ENCODE data around the gene TNNT2.
A peak's percentile ranks its signal among the peaks of the same experiment; 100 is the strongest.

Gene TNNT2

DNA sequence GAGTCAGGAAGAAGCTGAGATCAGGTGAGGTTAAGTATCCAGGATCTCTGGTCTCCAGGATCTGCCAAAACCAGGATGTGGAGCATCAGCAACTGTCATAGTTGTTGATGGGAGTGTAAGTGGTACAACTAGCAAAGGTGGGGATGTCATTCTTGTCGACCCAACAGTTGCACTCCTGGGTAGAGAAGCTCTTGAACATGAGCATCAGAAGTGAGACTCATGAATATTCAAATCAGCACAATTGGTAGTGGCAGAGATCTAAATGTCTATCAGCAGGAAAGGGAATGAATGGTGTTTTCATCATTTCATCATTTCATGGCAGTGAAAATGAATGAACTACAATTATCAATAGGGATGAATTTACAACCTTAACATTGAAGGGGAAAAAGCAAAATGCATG lies 25.9 kb upstream of the TNNT2 start:
- no peak for DNase-seq (ENCODE audit: low read depth in 2 of 2)

DNA sequence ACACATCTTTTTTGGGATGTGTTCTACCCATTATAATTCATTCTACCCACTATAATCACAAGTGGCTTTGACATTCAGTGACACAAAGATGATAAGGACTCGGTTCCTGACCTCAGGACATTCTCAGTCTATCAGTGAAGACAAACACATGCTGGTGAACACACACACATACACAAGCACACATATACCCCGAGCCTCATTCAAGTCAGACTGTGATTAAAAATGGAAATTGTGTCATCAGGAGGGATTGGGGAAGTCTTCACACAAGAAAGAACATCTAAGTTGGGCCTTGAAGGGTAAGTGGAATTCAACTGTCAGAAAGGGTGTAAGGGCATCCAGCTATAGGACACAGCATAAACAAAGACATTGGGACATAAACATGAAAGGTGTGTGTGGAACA lies 24.2 kb upstream of the TNNT2 start:
- no peak for DNase-seq (ENCODE audit: low read depth in 2 of 2)

DNA sequence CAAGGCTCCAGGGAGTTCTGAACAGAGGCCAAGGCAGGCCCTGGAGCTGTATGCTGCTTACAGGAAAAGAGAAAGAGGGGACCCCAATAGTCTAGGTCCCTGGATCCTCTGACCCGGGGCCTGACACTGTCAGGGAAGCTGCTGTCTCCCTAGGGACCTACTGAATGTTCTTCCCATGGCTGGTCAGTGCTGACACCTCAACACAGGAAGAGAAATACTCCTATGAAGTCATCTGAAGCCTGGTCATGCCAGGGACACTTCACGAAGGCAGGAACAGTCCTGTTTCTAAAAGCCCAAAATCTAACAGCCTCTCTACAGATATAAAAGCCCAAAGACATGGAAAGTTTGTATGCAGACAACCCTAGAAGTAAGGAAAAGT lies 23.4 kb upstream of the TNNT2 start:
- DNase-seq (ENCODE audit: low read depth in 2 of 2), result no peak

DNA sequence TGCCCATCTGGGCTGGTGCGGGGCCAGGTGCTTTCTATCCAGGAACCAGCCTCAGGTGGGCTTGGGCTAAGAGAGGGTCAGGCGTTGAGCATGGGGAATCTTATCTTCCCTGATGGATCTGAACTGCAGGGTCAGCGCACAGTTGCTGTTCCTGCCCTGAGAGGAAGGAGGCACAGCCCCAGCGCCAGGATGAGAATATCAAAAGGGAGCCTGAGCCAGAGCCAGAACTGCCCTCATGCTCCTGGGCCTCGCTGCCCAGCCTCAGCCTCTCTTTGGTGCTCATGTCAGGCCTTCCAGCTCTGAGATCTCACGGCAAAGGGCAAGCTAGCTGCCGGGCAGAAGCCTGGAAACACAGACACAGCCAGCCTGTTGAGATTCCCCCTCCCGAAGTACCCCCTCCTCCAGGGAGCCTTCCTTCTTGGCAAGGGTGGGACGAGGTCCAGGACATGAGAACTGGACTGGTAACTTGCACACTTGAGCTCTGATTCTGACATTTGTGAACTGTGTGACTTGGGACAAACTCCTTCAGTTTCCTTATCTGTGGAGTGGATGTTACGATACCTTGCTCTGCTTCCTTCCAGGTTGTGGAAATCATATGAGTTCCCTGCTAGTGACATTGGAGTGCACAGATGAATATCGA lies 22.9 kb upstream of the TNNT2 start:
- DNase-seq (ENCODE audit: low read depth in 2 of 2), result no peak

- no peak for DNase-seq (ENCODE audit: low read depth in 2 of 2)
Measured at GRCh38 chr1:201399352-201400126, 22.1 kb upstream of the TNNT2 start.

DNA sequence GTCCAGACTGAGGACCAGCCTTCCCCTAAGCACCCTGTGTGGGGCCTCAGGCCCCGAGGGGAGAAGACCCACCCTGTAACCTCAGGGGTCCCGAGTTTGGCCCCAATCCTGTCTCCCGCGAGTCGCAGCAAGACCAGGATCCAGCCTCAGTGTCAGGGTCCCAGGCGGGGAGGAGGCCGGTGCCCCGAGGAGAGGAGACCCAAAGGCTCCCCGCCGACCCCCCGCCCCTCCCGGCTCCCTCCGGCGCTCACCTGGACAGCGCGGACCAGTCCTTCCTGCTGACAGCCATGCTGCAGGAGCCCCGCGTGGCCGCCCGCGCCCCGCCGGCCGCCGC lies 21.5 kb upstream of the TNNT2 start, which contains the start of gene LAD1:
TSS of gene LAD1 (minus strand) at position 307 of the 334 bp plus-strand sequence. CDS start at position 289, 18 bp downstream.
- no peak for DNase-seq (ENCODE audit: low read depth in 2 of 2)

DNA sequence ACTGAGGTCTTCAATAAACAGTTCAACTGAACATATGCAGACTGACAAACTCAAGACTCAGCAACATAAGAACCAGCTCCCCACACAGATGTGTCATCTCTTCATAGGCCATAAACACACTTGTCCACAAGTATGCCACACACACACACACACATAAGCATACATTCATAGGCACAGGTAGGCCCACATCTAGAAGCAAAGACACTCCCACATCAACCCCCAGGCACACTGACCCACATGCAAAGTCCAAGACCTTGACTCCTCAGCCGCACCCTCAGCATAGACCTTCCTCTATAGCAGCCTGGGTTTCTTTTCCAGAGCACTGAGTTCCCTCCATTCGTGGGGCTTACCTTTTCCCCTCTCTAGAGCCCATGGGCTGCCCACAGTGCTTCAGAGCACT lies 20.2 kb upstream of the TNNT2 start:
- no peak for DNase-seq (ENCODE audit: low read depth in 2 of 2)

DNA sequence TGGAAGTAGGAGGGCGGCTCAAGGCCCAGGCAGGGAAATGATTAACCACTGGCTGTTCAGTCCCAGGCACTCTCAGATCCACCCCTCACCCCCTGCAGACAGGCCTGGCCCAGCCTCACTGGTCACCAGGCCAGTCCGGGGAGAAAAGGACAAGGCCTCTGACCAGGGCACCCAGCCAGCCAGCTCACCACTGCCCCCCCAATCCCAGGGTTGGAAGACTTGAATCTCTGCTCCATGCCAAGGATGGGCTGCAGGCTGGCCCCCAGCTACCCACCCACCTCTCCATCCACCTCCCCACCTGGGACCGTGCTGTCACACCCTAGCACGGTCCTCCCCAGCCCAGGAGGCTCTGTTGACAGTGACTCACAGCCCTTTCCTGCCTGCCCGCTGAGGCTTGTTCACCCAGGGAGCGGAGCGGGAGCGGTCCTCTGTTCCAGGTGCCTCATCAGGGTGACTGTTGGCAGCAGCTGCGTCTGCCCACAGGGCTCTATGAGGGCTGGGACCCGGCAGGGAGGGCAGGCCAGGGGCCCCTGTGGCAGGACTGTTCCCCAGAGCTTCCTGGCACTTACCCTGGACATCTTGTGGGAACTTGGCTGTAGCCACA lies 19.5 kb upstream of the TNNT2 start:
- DNase-seq (ENCODE audit: low read depth in 2 of 2), result no peak

- DNase-seq (ENCODE audit: low read depth in 2 of 2), result no peak
Measured at GRCh38 chr1:201395936-201396335, 18.5 kb upstream of the TNNT2 start.

- DNase-seq (ENCODE audit: low read depth in 2 of 2), result no peak
Measured at GRCh38 chr1:201394591-201394990, 17.1 kb upstream of the TNNT2 start.

GRCh38 chr1:201393076-201393475 lies 15.6 kb upstream of the TNNT2 start:
- DNase-seq (ENCODE audit: low read depth in 2 of 2), result no peak

GRCh38 chr1:201391651-201392511 lies 14.4 kb upstream of the TNNT2 start:
- DNase-seq (ENCODE audit: low read depth in 2 of 2), result no peak

DNA sequence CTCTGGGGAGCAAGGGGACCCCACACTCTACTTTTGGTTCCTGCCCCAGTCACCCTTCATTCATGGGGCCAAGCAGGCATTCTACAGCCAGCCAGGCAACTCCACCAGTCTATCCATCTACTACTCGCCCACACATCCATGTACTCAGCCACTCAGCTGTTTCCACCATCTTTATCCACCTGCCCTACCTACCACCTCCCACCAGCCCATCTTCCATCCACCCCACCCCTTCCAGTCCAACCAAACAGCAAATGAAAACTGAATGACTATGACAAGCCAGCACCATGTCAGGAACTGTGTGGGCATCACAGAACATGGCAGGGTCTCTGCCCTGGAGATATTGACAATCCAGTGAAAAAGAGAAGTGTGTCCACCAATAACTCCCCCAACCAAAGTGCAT lies 13.7 kb upstream of the TNNT2 start:
- DNase-seq (ENCODE audit: low read depth in 2 of 2), result no peak

DNA sequence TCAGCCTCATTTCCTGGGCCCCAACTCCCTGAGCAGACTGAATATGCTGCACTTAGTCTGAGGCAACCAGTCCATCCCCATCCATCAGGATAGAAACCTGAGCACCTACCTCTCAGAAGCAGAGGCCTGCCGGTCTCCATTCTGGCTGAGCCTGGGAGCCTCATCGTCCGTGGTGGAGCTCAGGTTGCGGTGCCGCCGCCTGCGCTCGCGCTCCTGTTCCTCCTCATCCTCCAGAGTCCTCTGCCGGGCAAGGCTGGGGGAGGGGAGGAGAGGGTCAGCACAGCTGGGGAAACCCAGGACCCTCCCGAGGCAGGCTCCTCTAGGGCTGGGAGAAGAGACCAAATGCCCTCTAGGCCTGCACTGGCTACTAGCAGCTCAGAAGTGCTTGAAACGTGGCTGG lies 11.6 kb upstream of the TNNT2 start:
- DNase-seq (ENCODE audit: low read depth in 2 of 2), result no peak

DNA sequence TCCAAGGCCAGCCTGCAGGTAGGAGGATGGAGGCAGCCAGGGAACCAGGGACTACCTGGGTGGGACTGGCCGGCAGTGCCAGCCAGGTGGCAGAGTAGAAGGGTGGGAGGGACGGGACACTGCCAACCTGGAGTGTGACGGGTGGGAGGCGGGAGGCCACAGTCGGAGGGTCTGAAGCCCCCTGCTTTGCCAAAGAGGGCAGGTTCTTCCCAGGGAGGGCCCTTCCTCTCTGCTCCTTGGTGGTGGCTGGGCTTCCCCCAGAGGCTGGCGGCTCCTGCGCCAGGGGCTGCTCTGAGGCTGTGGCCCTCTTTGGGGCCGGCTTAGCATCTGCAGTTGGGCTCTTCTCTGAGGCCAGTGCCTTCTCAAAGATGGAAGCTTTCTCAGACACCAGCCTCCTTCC lies 8.7 kb upstream of the TNNT2 start:
- DNase-seq (ENCODE audit: low read depth in 2 of 2), result no peak

DNA sequence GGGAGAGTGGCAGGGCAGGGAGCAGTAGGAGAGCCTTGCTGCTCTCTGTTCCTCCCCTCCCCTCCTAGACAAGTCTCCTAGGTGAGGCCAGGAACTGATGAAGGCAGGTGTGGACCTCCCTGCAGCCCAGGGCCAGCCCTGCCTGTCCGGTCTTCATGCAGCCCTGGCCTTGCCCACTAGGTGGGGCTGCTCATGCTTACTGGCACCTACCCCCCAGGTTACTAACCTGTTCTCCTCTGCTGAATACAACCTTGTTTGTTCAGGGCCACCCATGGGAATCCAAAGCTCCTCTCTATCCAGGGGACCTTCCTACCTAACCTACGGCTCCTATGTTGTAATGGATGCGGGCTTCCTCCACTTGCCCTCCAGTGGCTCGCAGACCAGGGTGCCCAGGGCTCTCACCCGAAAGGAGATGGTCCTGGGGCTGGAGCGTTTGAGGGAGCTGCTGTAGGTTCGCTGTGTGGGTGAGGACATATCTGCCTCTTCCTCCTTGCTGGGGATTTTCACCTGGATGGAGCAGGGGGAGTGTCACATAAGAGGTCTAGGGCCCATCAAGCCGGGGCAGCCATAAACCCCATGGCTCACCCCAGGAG lies 7.9 kb upstream of the TNNT2 start:
- peak; percentile 38 to 40 for DNase-seq (ENCODE audit: low read depth in 2 of 2)

DNA sequence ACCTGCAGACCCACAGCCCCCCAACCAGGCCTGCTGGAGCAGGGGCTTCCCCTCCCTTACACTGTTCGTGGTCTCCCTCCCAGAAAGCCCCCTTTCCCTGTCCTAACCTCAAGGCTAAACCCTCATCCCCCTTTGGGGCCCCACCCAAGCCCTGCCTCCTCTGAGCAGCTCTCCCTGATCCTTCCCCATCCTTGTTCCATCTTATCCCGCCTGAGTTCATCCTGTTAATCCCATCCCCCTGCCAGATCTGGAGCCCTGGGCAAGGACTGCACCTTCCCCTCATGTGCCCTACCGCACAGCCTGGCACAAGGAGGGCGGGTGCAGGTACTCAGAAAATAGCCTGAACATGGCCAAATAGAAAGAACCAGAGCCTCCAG lies 6.9 kb upstream of the TNNT2 start:
- no peak for DNase-seq (ENCODE audit: low read depth in 2 of 2)

GRCh38 chr1:201383647-201384405 lies 6.3 kb upstream of the TNNT2 start:
- no peak for DNase-seq (ENCODE audit: low read depth in 2 of 2)

GRCh38 chr1:201381130-201381529 lies 3.6 kb upstream of the TNNT2 start:
- no peak for DNase-seq (ENCODE audit: low read depth in 2 of 2)

DNA sequence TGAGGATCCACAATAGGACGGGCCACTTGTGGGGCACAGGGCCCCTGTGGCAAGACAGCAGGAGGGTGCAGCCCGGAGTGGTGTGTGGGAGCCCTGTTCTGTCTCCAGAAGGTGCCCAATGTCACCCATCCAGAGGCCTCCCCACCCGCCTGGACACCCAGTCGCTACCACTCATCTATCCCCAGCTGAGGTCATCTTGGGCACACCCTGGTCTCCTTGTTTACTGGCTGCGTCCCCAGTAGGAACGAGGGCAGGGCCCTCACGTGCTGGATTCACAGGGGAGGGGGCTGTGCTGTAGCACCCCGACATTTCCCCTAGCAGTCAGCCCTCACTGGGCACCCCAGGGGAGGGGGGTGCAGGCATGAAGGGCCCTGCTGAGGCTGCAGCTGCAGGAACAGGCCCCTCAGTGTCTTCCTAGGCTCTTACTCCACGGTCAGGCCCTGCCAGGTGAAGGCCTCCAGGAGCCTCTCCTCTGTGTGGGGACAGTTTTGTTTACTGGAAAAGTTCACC lies 2.3 kb upstream of the TNNT2 start:
- no peak for DNase-seq (ENCODE audit: low read depth in 2 of 2)

- no peak for DNase-seq (ENCODE audit: low read depth in 2 of 2)
Measured at GRCh38 chr1:201378804-201379203, 1.3 kb upstream of the TNNT2 start.
